ENCODE data around the gene CEP170B.

The CEP170B gene

GRCh38 chr14:104868060-104868740 lies 3.1 kb downstream of the CEP170B start:
- H3K27ac ChIP-seq, result no peak overlapping the region
- H3K36me3 ChIP-seq, result peaks cover 5% of the 10 kb centered on the region; the same call in 1 of the 2 replicates
- TF ChIP-seq CTCF (IDR thresholded peaks at IDR 0.05; ENCODE audit: low read depth, low read length), result no peak
- no peak overlapping the region for H3K4me3 ChIP-seq (ENCODE audit: low read depth, low read length)
- DNase-seq, result no peak
- no peaks in the 10 kb centered on the region for H3K9me3 ChIP-seq (ENCODE audit: severe bottlenecking)
- H3K27me3 ChIP-seq (ENCODE audit: insufficient read depth, low read depth, severe bottlenecking), result no peaks in the 10 kb centered on the region

- no peak overlapping the region for H3K4me3 ChIP-seq (ENCODE audit: low read depth, low read length)
- TF ChIP-seq CTCF (IDR thresholded peaks at IDR 0.05; ENCODE audit: low read depth, low read length), result no peak
- peaks cover 5% of the 10 kb centered on the region; the same call in 1 of the 2 replicates for H3K36me3 ChIP-seq
- H3K27me3 ChIP-seq (ENCODE audit: insufficient read depth, low read depth, severe bottlenecking), result no peaks in the 10 kb centered on the region
- H3K27ac ChIP-seq, result no peak overlapping the region
- H3K9me3 ChIP-seq (ENCODE audit: severe bottlenecking), result no peaks in the 10 kb centered on the region
- no peak for DNase-seq
Measured at GRCh38 chr14:104868811-104869572, 3.9 kb downstream of the CEP170B start.

GRCh38 chr14:104869669-104870367 lies 4.8 kb downstream of the CEP170B start:
- Histone ChIP-seq H3K27me3 (ENCODE audit: insufficient read depth, low read depth, severe bottlenecking) (no peaks in the 10 kb centered on the region), H3K9me3 (ENCODE audit: severe bottlenecking) (no peaks in the 10 kb centered on the region), H3K36me3 (peaks cover 5% of the 10 kb centered on the region; the same call in 1 of the 2 replicates), H3K27ac (no peak overlapping the region), H3K4me3 (ENCODE audit: low read depth, low read length) (no peak overlapping the region)
- DNase-seq, result no peak
- TF ChIP-seq CTCF (IDR thresholded peaks at IDR 0.05; ENCODE audit: low read depth, low read length), result no peak

- no peak overlapping the region for H3K4me3 ChIP-seq (ENCODE audit: low read depth, low read length)
Measured at GRCh38 chr14:104870368-104871144, 5.5 kb downstream of the CEP170B start.

More at GRCh38 chr14:104870368-104871144, 5.5 kb downstream of the CEP170B start:
- peaks cover 5% of the 10 kb centered on the region; the same call in 1 of the 2 replicates for H3K36me3 ChIP-seq
- DNase-seq, result peak; percentile 58
- H3K9me3 ChIP-seq (ENCODE audit: severe bottlenecking), result no peaks in the 10 kb centered on the region
- H3K27me3 ChIP-seq (ENCODE audit: insufficient read depth, low read depth, severe bottlenecking), result no peaks in the 10 kb centered on the region
- TF ChIP-seq CTCF (IDR thresholded peaks at IDR 0.05; ENCODE audit: low read depth, low read length), result peak; percentile 69
- no peak overlapping the region for H3K27ac ChIP-seq

Measured in WERI-Rb-1 (cell line).